Activated CD8-positive, alpha-beta memory T cell treated with anti-CD3 and anti-CD28 coated beads for 1 hour (primary cell): ENCODE data around the gene RELN.

Experiments
- DNase-seq, 2 donors: peaks; one replicate each; pipeline ENCODE4 v3.0.0-alpha.2; 2020; ENCODE audit warnings: low read depth in 1 of 2; ENCODE audit errors: extremely low read depth in 1 of 2

The RELN gene

DNA sequence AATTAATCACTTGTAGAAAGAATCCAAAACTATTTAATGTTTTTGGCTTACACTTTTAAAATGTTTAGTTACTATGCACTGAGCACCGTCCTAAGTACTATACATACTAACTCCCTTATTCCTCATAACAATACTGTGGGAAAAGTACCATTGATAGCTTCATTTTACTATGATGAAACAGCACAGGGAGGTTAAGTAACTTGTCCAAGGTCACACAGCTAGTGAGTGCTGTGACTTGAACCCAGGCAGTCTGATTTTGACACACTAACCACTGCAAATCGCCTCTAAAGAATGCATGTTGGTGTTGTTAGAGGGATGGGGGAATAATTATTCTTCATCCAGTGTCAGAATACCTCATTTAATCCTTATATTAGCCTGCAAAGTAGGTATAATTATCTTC is 1.9 kb upstream of the RELN start:
- DNase-seq, result no peak

DNA sequence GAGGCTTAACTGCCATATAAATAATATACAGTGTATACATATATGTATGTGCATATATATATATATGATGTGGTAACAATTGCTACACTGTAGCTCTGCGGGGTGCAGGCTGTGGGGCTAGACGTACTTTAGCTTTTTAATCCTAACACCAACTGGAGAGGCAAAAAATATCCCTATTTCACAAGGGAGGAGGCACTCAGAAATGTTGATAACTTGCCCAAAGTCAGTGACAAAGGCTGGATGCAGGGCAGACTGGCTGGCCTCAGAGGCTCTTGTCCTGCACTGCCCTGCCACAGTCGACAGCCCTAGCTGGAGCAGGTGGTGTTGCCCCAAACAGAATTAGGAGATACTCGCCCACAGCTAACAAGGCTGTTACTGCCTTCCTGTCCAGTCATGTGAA is 1.5 kb upstream of the RELN start:
- DNase-seq, result no peak

GRCh38 chr7:103989785-103990767 is 618 bp upstream of the RELN start:
- DNase-seq, result no peak

- no peak for DNase-seq
Measured at GRCh38 chr7:103988468-103989199, 824 bp downstream of the RELN start.

- DNase-seq, result no peak
Measured at GRCh38 chr7:103987451-103987850, 2.0 kb downstream of the RELN start.

GRCh38 chr7:103985565-103986126 is 3.8 kb downstream of the RELN start:
- no peak for DNase-seq

DNA sequence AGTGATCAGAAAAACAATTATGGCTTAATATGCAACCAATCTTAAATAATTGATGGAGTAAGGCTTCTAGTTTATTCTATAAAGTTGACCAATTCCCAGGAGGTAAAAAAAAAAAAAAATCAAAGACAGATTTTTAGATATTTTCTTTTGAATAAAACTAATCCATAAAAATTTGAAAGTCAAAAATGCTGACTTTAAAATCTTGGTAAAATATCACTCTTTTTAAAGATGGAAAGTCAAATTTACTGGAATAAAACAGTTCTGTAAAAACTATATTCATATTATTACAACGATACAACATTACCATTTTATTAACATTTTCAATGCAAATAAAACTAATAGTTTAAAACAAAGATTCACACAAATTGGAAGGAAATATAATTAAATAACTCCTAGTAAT is 5.4 kb downstream of the RELN start:
- DNase-seq, result no peak

- DNase-seq, result no peak
Measured at GRCh38 chr7:103983201-103983977, 6.1 kb downstream of the RELN start.

GRCh38 chr7:103981003-103981423 is 8.4 kb downstream of the RELN start:
- no peak for DNase-seq

DNA sequence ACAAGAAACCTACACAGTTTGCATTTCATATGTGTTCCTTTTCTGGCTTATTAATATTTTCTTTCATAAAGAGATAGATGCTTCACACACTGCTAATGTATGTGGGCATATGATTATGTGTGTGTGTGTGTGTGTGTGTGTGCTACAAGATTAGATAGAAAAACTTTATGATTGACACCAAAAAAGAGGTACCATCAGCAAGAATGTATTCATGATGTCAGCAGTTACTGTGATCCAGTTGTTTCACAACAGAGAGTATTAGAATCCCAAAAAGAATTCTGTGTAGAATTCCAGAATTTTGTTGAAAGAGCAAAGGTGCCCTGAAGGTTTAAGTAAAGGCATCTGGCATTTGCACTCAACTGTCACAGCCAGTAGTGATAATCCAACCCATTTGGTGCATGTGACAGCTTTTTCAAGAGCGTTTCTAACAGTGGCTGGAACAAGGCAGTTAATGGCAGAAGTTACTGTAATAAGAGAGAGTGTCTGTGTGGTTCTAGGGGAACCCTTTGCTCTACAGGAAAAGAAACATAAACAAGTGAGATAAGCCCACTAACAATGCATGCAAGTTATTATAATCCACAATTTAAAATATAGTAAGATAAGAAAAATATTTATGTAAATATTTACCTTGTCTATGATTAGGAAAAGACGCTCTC is 16.6 kb downstream of the RELN start:
- no peak for DNase-seq

- DNase-seq, result no peak
Measured at GRCh38 chr7:103967401-103967800, 22.1 kb downstream of the RELN start.

DNA sequence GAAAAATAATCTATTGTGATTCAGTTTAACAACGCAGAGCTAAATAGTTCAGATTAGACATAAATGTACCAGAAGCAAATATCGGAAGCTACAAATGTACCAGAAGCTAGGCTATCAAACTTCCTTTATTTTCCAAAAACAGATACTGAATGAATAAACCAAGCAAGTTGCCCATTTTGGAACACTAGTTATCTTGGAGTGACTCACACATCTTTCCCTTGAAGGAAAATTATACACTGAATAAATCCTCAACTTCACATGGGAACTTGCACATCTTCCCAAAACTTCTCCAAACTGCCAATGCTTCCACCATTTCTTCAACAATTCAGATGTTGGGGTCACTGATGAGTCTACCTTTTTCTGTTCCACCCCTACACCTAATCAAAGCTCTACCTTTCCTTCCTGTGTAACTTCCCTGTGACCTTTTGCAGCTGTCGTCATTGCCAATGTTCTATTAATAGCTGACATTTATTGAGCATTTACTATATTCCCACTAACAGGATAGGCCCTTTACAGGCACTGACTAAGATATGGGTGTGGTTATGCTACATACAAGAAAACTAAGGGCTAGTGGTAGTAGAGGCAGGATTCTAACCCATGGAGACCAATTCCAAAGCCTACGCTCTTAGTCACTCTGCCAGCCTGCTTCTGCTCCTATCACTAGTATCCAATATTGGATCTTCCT is 22.7 kb downstream of the RELN start:
- DNase-seq, result no peak

GRCh38 chr7:103964269-103964668 is 25.2 kb downstream of the RELN start:
- no peak for DNase-seq

- DNase-seq, result no peak
Measured at GRCh38 chr7:103962070-103962469, 27.4 kb downstream of the RELN start.

GRCh38 chr7:103958284-103958818 is 31.1 kb downstream of the RELN start:
- DNase-seq, result no peak

- no peak for DNase-seq
Measured at GRCh38 chr7:103955985-103956384, 33.5 kb downstream of the RELN start.

- DNase-seq, result no peak
Measured at GRCh38 chr7:103952408-103952807, 37.0 kb downstream of the RELN start.

GRCh38 chr7:103951311-103951710 is 38.1 kb downstream of the RELN start:
- DNase-seq, result no peak

DNA sequence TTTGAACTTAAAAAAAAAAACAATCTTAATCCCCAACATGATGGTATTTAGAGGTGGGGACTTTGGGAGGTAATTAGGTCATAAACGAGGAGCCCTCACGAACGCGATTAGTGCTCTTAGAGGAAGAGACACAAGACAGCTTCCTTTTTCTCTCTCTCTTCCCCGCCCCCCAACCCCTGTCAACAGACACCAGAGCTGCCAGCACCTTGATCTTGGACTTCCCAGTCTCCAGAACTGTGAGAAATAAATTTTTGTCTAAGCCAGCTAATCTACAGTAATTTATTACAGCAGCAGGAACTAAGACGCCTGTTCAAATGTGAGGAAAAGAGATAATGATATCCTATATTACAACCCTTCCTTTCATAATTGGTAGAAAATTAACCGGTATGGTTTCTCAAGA is 40.1 kb downstream of the RELN start:
- no peak for DNase-seq
